Keratinocyte (primary cell): ENCODE data around the gene IRAK2. TPM values are rescaled to one million over a fixed set of nuclear protein-coding genes. Genes with fewer than 3 reads are reported as not detected.
"Not testable (repeated sequence)": the region's sequence is repeated elsewhere in the genome, so short reads cannot be mapped to it uniquely, and the experiment has no call there.

Experiments
- DNase-seq: peaks from one replicate; pipeline ENCODE4 v3.0.0-alpha.2; 2011; ENCODE audit warnings: low read depth, missing footprints, low spot score
- FAIRE-seq: peaks from 2 replicates; lab custom pipeline; 2011; peaks lifted over from hg19 to GRCh38; lab: Jason Lieb, UNC
- H2AFZ ChIP-seq: 2 replicates; pipeline ENCODE4 v1.6.0; 2012; ENCODE audit warnings: low read length, control low read depth, inconsistent platforms; ENCODE audit not compliant: control insufficient read depth
- H3K27ac ChIP-seq: 2 replicates; pipeline ENCODE4 v1.5.1; 2011; ENCODE audit warnings: low read length; ENCODE audit not compliant: control insufficient read depth, insufficient read depth
- H3K27me3 ChIP-seq: 3 replicates; pipeline ENCODE4 v1.6.0; 2011; ENCODE audit warnings: low read length; ENCODE audit not compliant: control insufficient read depth, insufficient read depth; ENCODE audit errors: extremely low read depth
- H3K36me3 ChIP-seq, 2 experiments: 2 replicates in 1 of 2; 3 replicates in 1 of 2; pipeline ENCODE4 v1.5.1; 2011; ENCODE audit warnings: low read length in 2 of 2, mild to moderate bottlenecking in 1 of 2; ENCODE audit not compliant: control insufficient read depth in 2 of 2, insufficient read depth in 2 of 2; ENCODE audit errors: extremely low read depth in 1 of 2
- H3K4me1 ChIP-seq: 3 replicates; pipeline ENCODE4 v1.5.1; 2011; ENCODE audit warnings: low read length; ENCODE audit not compliant: control insufficient read depth, insufficient read depth; ENCODE audit errors: extremely low read depth
- H3K4me2 ChIP-seq: 3 replicates; pipeline ENCODE4 v1.6.0; 2011; ENCODE audit warnings: low read depth, low read length; ENCODE audit not compliant: control insufficient read depth, insufficient read depth; ENCODE audit errors: extremely low read depth
- H3K4me3 ChIP-seq, 3 experiments: fragments of 200-600 bp in 1 of 3; sonication (generic) in 1 of 3; 2 replicates in 2 of 3; 3 replicates in 1 of 3; pipeline ENCODE4 v1.5.1; 2011 to 2016; ENCODE audit warnings: low read length in 3 of 3, mild to moderate bottlenecking in 3 of 3, control low read depth in 2 of 3, inconsistent platforms in 1 of 3, low read depth in 1 of 3, mixed read lengths in 1 of 3, mixed run types in 1 of 3, moderate library complexity in 1 of 3; ENCODE audit not compliant: control insufficient read depth in 2 of 3, insufficient read depth in 2 of 3; ENCODE audit errors: extremely low read depth in 1 of 3
- H3K79me2 ChIP-seq: 2 replicates; pipeline ENCODE4 v1.6.0; 2012; ENCODE audit warnings: low read length; ENCODE audit not compliant: control insufficient read depth, insufficient read depth
- H3K9ac ChIP-seq: 3 replicates; pipeline ENCODE4 v1.6.0; 2011; ENCODE audit warnings: low read length; ENCODE audit not compliant: control insufficient read depth, insufficient read depth; ENCODE audit errors: extremely low read depth
- H3K9me1 ChIP-seq: 3 replicates; pipeline ENCODE4 v1.6.0; 2011; ENCODE audit warnings: low read length; ENCODE audit not compliant: control insufficient read depth, insufficient read depth; ENCODE audit errors: extremely low read depth
- H3K9me3 ChIP-seq: 2 replicates; pipeline ENCODE4 v1.5.1; 2012; ENCODE audit warnings: low read depth, low read length; ENCODE audit not compliant: control insufficient read depth
- H4K20me1 ChIP-seq: 3 replicates; pipeline ENCODE4 v1.6.0; 2011; ENCODE audit warnings: low read length; ENCODE audit not compliant: control insufficient read depth, insufficient read depth; ENCODE audit errors: extremely low read depth
- EZH2 ChIP-seq: IDR thresholded peaks from one replicate; pipeline ENCODE4 v1.6.1; 2012; ENCODE audit warnings: inconsistent platforms, mild to moderate bottlenecking, low read length, moderate library complexity
- dilution Hi-C: fragments of 300-500 bp; cut with MboI; formaldehyde crosslinking; loops from one replicate; pipeline ENCODE4 v1.7.0; 2020; ENCODE audit warnings: low sequenced_read_pairs; ENCODE audit not compliant: extremely low pct_ligation_motif_present
- polyA plus RNA-seq, 5 experiments: library from polyadenylated mRNA; depleted of rRNA in 3 of 5; stranded (reverse) in 3 of 5; stranded (forward) in 1 of 5; unstranded in 1 of 5; fragments of >200 nt; gene quantifications; 1 replicate in 1 of 5; 2 replicates in 3 of 5; 3 replicates in 1 of 5; pipeline versions ENCODE4 v1.2.1 to v1.2.3, GENCODE V29; 2011 to 2012; ENCODE audit warnings: missing spikeins in 2 of 5, low read depth in 1 of 5, low replicate concordance in 1 of 5
- TF ChIP-seq, protein P1 (sequence below), 3 experiments: IDR thresholded peaks in 1 of 3; conservative IDR thresholded peaks in 1 of 3; optimal IDR thresholded peaks in 1 of 3; 2 replicates in 2 of 3; 3 replicates in 1 of 3; pipeline versions ENCODE3 to v1.5.1; 2011; ENCODE audit warnings: low read length in 3 of 3, mild to moderate bottlenecking in 3 of 3, moderate library complexity in 2 of 3, control low read depth in 1 of 3, inconsistent platforms in 1 of 3; ENCODE audit not compliant: insufficient read depth in 2 of 3; ENCODE audit errors: extremely low read depth in 1 of 3

IRAK2 gene
- polyA plus RNA-seq, 1 donor (not counting 4 experiments of a cell fraction or from before 2014, with no cell fraction given): 3.5 TPM

DNA sequence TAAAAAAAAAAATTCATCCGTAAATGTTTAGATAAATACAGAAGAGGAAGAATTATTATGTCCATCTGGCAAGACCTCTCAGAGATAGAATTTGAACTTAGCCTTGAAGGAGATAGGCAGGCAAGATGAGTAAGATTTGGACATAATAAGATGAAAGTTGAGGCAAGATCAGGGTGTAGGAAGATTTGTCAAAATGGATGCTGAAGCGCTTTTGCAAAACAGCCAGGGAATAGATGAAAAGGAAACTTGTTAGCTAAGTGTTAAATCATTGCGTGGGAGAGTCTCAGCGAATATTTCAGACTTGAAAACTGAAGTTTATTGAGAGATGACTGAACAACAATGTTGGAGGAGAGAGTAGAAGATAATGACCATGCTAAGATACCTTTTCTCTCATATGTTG, 42.0 kb upstream of the IRAK2 start:
- no peaks in the 10 kb centered on the region for H3K9me1 ChIP-seq
- H3K4me2 ChIP-seq: no peak overlapping the region
- no peak overlapping the region for H3K27ac ChIP-seq
- no peak for FAIRE-seq
- H3K4me3 ChIP-seq: no peak overlapping the region
- no peaks in the 10 kb centered on the region for H3K9me3 ChIP-seq
- no peak for TF ChIP-seq EZH2
- TF ChIP-seq, protein P1, sequence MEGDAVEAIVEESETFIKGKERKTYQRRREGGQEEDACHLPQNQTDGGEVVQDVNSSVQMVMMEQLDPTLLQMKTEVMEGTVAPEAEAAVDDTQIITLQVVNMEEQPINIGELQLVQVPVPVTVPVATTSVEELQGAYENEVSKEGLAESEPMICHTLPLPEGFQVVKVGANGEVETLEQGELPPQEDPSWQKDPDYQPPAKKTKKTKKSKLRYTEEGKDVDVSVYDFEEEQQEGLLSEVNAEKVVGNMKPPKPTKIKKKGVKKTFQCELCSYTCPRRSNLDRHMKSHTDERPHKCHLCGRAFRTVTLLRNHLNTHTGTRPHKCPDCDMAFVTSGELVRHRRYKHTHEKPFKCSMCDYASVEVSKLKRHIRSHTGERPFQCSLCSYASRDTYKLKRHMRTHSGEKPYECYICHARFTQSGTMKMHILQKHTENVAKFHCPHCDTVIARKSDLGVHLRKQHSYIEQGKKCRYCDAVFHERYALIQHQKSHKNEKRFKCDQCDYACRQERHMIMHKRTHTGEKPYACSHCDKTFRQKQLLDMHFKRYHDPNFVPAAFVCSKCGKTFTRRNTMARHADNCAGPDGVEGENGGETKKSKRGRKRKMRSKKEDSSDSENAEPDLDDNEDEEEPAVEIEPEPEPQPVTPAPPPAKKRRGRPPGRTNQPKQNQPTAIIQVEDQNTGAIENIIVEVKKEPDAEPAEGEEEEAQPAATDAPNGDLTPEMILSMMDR (optimal IDR thresholded peaks at IDR 0.05 in 1 of 3, IDR thresholded peaks at IDR 0.05 in 1 of 3, conservative IDR thresholded peaks at IDR 0.05 in 1 of 3; ENCODE audit: extremely low read depth in 1 of 3, insufficient read depth in 2 of 3, low read length in 3 of 3): no peak
- H2AFZ ChIP-seq: no peak overlapping the region
- H3K4me1 ChIP-seq: no peaks in the 10 kb centered on the region
- peaks cover 56% of the 10 kb centered on the region for H3K79me2 ChIP-seq
- H3K9ac ChIP-seq: no peak overlapping the region
- no peaks in the 10 kb centered on the region for H3K27me3 ChIP-seq
- DNase-seq: no peak
- dilution Hi-C loops: no loop called here
- H4K20me1 ChIP-seq: no peaks in the 10 kb centered on the region
- peaks cover 11 to 15% of the 10 kb centered on the region in 2 experiments for H3K36me3 ChIP-seq

DNA sequence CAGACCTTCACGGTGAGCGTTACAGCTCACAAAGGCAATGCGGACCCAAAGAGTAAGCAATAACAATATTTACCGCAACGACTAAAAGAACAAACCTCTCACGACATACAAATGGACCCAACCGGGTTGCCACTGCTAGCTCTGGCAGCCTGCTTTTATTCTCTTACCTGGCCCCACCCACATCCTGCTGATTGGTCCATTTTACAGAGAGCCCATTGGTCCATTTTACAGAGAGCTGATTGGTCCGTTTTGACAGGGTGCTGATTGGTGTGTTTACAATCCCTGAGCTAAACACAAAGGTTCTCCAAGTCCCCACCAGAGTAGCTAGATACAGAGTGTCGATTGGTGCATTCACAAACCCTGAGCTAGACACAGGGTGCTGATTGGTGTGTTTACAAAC, 28.8 kb upstream of the IRAK2 start:
- not testable (repeated sequence) for FAIRE-seq

DNA sequence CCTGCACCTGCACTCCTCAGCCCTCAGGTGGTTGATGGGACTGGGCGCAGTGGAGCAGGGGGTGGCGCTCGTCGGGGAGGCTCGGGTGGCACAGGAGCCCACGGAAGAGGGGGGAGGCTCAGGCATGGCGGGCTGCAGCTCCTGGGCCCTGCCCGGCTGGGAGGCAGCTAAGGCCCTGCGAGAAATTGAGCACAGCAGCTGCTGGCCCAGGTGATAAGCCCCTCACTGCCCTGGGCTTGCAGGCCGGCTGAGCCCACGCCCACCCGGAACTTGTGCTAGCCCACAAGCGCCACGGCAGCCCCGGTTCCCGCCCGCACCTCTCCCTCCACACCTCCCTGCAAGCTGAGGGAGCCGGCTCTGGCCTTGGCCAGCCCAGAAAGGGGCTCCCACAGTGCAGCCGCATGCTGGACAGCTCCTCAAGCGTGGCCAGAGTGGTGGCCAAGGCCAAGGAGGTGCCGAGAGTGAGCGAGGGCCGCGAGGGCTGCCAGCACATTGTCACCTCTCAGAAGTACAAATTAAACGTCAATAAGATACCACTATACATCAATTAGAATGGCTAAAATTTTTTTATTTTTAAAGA, 28.2 kb upstream of the IRAK2 start:
- no peaks in the 10 kb centered on the region for H3K9me3 ChIP-seq
- H3K4me1 ChIP-seq: peaks cover 2% of the 10 kb centered on the region
- H3K9ac ChIP-seq: no peak overlapping the region
- H3K9me1 ChIP-seq: no peaks in the 10 kb centered on the region
- TF ChIP-seq EZH2: no peak
- TF ChIP-seq, protein P1 (optimal IDR thresholded peaks at IDR 0.05 in 1 of 3, IDR thresholded peaks at IDR 0.05 in 1 of 3, conservative IDR thresholded peaks at IDR 0.05 in 1 of 3; ENCODE audit: extremely low read depth in 1 of 3, insufficient read depth in 2 of 3, low read length in 3 of 3): no peak
- H3K27ac ChIP-seq: no peak overlapping the region
- DNase-seq (no peak), FAIRE-seq (no peak)
- no peak overlapping the region for H3K4me2 ChIP-seq
- no peak overlapping the region for H2AFZ ChIP-seq
- H3K4me3 ChIP-seq: no peak overlapping the region
- no peaks in the 10 kb centered on the region for H4K20me1 ChIP-seq
- no peaks in the 10 kb centered on the region for H3K36me3 ChIP-seq
- dilution Hi-C loops: no loop called here
- H3K79me2 ChIP-seq: no peaks in the 10 kb centered on the region
- H3K27me3 ChIP-seq: no peaks in the 10 kb centered on the region

More for the DNA sequence above, 28.8 kb upstream of the IRAK2 start:
- H3K9me3 ChIP-seq, H3K36me3 ChIP-seq, H3K4me1 ChIP-seq, H3K4me2 ChIP-seq, H4K20me1 ChIP-seq, H2AFZ ChIP-seq, DNase-seq, H3K4me3 ChIP-seq, H3K27ac ChIP-seq, H3K27me3 ChIP-seq, dilution Hi-C loops, H3K9me1 ChIP-seq, H3K9ac ChIP-seq, H3K79me2 ChIP-seq: not testable (repeated sequence)
